IMR-90 (cell line): Measurements from ENCODE around the gene LAMC3.

ENCODE experiments used
- BHLHE40 ChIP-seq: fragments of 150-350 bp; IDR thresholded peaks from 2 replicates; pipeline ENCODE4 v1.6.1; 2016; ENCODE audit warnings: mild to moderate bottlenecking, low read depth, low read length
- CEBPB ChIP-seq: IDR thresholded peaks from 2 replicates; pipeline ENCODE4 v1.6.1; 2012; ENCODE audit warnings: low read depth, low read length, improper control_type of control experiment
- CHD1 ChIP-seq: IDR thresholded peaks from 2 replicates; pipeline ENCODE4 v1.6.1; 2012; ENCODE audit warnings: low read depth, low read length, improper control_type of control experiment
- MXI1 ChIP-seq: IDR thresholded peaks from 2 replicates; pipeline ENCODE4 v1.6.1; 2012; ENCODE audit warnings: low read depth, mild to moderate bottlenecking, low read length, moderate library complexity, borderline replicate concordance
- NFE2L2 ChIP-seq: fragments of 150-350 bp; IDR thresholded peaks from 2 replicates; pipeline ENCODE4 v1.6.1; 2016; ENCODE audit warnings: low read depth, mild to moderate bottlenecking, low read length
- POLR2A ChIP-seq: IDR thresholded peaks from 2 replicates; pipeline ENCODE4 v1.6.1; 2012; ENCODE audit warnings: mild to moderate bottlenecking, low read depth, low read length
- RAD21 ChIP-seq: IDR thresholded peaks from 2 replicates; pipeline ENCODE4 v1.6.1; 2012; ENCODE audit warnings: low read length, improper control_type of control experiment
- RCOR1 ChIP-seq: IDR thresholded peaks from 2 replicates; pipeline ENCODE4 v1.6.1; 2012; ENCODE audit warnings: mild to moderate bottlenecking, low read length, improper control_type of control experiment; ENCODE audit not compliant: insufficient replicate concordance
- RFX5 ChIP-seq: IDR thresholded peaks from 2 replicates; pipeline ENCODE4 v1.8.0; 2012; ENCODE audit warnings: low read depth, mild to moderate bottlenecking, low read length, moderate library complexity
- TF ChIP-seq, protein P1 (sequence below): fragments of 150-350 bp; IDR thresholded peaks from 2 replicates; pipeline ENCODE4 v1.6.1; 2017; ENCODE audit warnings: mild to moderate bottlenecking, antibody characterized with exemption, low read length, low read depth
- TF ChIP-seq, protein P2 (sequence below): conservative IDR thresholded peaks from 2 replicates; pipeline ENCODE4 v1.5.1; 2012; ENCODE audit warnings: mild to moderate bottlenecking, low read depth, low read length, improper control_type of control experiment
- TF ChIP-seq, protein P3 (sequence below): fragments of 150-350 bp; IDR thresholded peaks from 2 replicates; pipeline ENCODE4 v1.6.1; 2016; ENCODE audit warnings: low read depth, mild to moderate bottlenecking, low read length, moderate library complexity, borderline replicate concordance

DNA sequence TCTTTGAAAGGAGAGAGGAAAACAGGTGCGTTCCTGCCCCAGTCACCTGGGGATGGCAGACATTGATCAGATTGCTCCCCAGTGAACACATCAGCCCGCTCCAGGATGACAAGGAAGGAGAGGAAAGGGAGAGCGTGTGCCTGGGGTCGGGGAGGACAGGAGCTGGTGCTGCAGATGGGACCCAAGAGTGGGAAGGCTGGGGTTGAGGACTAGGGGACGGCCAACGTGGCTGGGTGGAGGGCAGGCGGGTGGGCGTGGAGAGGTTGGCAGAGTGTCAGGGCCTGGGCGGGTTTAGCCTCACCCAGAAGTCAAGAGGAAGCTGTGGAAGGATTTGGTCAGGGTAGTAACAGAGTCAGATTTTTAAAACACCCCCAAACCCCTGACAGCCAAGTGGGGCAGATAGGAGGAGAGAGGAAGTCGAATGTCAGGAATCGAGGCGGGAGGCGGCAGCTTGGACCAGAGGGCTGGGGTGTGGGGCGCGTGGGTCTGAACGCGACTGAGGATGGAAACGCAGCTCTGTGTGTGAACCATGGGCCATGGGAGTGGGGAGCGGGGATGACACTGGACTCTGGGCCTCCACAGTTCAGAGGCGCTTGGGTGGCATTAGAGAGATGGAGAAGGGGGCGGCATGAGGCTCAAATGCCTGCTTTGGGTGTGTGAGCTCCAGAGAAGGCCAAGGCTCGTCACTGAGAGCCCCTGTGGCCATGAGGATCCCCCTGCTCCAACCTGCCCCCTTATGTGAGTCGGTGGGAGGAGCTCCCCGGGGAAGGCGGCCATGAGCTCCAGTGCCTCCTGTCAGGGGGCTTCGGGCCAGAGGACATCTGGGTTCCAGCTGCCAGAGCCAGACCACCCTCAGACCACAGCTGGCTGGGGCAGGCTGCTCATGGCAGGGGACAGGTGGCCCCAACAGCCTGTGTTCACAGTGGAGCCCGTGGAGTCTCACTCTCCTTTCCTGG, 24.6 kb downstream of the LAMC3 start:
- TF ChIP-seq, protein P1, sequence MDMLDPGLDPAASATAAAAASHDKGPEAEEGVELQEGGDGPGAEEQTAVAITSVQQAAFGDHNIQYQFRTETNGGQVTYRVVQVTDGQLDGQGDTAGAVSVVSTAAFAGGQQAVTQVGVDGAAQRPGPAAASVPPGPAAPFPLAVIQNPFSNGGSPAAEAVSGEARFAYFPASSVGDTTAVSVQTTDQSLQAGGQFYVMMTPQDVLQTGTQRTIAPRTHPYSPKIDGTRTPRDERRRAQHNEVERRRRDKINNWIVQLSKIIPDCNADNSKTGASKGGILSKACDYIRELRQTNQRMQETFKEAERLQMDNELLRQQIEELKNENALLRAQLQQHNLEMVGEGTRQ, result no peak
- TF ChIP-seq, protein P2, sequence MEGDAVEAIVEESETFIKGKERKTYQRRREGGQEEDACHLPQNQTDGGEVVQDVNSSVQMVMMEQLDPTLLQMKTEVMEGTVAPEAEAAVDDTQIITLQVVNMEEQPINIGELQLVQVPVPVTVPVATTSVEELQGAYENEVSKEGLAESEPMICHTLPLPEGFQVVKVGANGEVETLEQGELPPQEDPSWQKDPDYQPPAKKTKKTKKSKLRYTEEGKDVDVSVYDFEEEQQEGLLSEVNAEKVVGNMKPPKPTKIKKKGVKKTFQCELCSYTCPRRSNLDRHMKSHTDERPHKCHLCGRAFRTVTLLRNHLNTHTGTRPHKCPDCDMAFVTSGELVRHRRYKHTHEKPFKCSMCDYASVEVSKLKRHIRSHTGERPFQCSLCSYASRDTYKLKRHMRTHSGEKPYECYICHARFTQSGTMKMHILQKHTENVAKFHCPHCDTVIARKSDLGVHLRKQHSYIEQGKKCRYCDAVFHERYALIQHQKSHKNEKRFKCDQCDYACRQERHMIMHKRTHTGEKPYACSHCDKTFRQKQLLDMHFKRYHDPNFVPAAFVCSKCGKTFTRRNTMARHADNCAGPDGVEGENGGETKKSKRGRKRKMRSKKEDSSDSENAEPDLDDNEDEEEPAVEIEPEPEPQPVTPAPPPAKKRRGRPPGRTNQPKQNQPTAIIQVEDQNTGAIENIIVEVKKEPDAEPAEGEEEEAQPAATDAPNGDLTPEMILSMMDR, result no peak
- TF ChIP-seq RAD21, result no peak
- TF ChIP-seq CHD1, result no peak
- no peak for TF ChIP-seq POLR2A
- TF ChIP-seq RCOR1, result no peak
- no peak for TF ChIP-seq RFX5
- TF ChIP-seq MXI1, result no peak
- TF ChIP-seq, protein P3, sequence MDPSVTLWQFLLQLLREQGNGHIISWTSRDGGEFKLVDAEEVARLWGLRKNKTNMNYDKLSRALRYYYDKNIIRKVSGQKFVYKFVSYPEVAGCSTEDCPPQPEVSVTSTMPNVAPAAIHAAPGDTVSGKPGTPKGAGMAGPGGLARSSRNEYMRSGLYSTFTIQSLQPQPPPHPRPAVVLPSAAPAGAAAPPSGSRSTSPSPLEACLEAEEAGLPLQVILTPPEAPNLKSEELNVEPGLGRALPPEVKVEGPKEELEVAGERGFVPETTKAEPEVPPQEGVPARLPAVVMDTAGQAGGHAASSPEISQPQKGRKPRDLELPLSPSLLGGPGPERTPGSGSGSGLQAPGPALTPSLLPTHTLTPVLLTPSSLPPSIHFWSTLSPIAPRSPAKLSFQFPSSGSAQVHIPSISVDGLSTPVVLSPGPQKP, result no peak
- no peak for TF ChIP-seq CEBPB
- TF ChIP-seq BHLHE40, result no peak
- no peak for TF ChIP-seq NFE2L2
